Bronchial epithelial cell (primary cell): ENCODE measurements around the gene TTLL11. TPM values are rescaled to one million over a fixed set of nuclear protein-coding genes. Genes with fewer than 3 reads are reported as not detected.

Experiments
- DNase-seq: peaks from one replicate; pipeline ENCODE4 v3.0.0-alpha.2; 2010; ENCODE audit warnings: low read depth
- FAIRE-seq: peaks from 2 replicates; lab custom pipeline; 2011; peaks lifted over from hg19 to GRCh38; lab: Jason Lieb, UNC
- H3K27me3 ChIP-seq: 2 replicates; pipeline ENCODE4 v1.5.1; 2011; ENCODE audit warnings: low read length; ENCODE audit not compliant: control insufficient read depth, insufficient read depth
- H3K36me3 ChIP-seq: 2 replicates; pipeline ENCODE4 v1.5.1; 2011; ENCODE audit warnings: low read length; ENCODE audit not compliant: control insufficient read depth, insufficient read depth
- H3K4me3 ChIP-seq: 2 replicates; pipeline ENCODE4 v1.5.1; 2011; ENCODE audit warnings: mild to moderate bottlenecking, low read depth, low read length, control low read depth
- total RNA-seq: library from RNA; depleted of rRNA; stranded (reverse); fragments of >200 nt; gene quantifications from 2 replicates; pipeline ENCODE4 v1.2.1, GENCODE V29; 2014
- TF ChIP-seq, protein P1 (sequence below): IDR thresholded peaks from 2 replicates; pipeline ENCODE4 v1.5.1; 2011; ENCODE audit warnings: mild to moderate bottlenecking, moderate library complexity, low read length, control low read depth, inconsistent platforms; ENCODE audit not compliant: insufficient read depth, severe bottlenecking

The TTLL11 gene
- total RNA-seq, 1 donor from 2014 or later = 1.8 TPM

DNA sequence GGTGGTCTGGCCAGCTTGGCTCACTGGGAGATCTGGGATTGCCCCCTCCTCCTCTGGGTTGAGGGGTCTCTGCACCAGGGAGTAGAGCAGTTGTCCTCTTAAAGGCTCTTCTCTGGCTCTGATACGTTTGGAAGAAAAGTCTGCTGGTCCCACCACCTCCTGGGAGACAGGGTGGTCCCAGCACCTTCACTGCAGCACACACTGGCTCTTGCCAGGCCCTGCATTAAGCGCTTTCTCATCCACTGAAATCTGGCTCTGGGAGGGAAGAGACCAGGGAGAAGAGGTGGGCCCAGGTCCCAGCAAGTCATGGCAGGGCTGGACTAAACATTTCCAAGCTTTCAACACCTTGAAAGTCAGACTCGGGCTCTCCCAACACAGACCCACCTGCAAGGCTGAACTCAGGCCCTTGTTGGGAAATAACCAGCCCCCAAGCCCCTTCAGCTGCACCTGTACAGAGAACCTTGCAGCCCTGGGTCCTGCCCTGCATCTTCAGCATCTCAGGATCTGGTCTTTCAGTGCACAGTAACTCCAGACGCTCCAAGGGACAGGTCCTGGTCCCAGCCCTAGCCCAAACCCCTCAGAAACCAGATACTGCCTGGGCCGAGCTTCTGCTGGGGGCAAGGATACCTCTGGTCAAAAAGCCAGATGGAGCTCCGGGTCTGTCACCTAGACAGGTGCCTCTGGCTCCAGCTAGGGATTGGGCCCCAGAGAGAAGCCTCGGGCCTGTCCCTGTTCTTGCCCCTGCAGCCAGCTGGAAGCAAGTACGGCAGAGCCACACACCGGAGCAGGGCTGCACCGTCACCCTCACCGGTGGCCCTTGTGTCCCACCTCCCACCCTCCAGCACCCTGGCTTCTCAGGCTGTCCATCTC lies 307.2 kb downstream of the TTLL11 start:
- TF ChIP-seq, protein P1, sequence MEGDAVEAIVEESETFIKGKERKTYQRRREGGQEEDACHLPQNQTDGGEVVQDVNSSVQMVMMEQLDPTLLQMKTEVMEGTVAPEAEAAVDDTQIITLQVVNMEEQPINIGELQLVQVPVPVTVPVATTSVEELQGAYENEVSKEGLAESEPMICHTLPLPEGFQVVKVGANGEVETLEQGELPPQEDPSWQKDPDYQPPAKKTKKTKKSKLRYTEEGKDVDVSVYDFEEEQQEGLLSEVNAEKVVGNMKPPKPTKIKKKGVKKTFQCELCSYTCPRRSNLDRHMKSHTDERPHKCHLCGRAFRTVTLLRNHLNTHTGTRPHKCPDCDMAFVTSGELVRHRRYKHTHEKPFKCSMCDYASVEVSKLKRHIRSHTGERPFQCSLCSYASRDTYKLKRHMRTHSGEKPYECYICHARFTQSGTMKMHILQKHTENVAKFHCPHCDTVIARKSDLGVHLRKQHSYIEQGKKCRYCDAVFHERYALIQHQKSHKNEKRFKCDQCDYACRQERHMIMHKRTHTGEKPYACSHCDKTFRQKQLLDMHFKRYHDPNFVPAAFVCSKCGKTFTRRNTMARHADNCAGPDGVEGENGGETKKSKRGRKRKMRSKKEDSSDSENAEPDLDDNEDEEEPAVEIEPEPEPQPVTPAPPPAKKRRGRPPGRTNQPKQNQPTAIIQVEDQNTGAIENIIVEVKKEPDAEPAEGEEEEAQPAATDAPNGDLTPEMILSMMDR = no peak
- Histone ChIP-seq H3K27me3 (no peaks in the 10 kb centered on the region), H3K4me3 (no peak overlapping the region), H3K36me3 (peaks cover 24% of the 10 kb centered on the region)
- DNase-seq = no peak
- FAIRE-seq = no peak

DNA sequence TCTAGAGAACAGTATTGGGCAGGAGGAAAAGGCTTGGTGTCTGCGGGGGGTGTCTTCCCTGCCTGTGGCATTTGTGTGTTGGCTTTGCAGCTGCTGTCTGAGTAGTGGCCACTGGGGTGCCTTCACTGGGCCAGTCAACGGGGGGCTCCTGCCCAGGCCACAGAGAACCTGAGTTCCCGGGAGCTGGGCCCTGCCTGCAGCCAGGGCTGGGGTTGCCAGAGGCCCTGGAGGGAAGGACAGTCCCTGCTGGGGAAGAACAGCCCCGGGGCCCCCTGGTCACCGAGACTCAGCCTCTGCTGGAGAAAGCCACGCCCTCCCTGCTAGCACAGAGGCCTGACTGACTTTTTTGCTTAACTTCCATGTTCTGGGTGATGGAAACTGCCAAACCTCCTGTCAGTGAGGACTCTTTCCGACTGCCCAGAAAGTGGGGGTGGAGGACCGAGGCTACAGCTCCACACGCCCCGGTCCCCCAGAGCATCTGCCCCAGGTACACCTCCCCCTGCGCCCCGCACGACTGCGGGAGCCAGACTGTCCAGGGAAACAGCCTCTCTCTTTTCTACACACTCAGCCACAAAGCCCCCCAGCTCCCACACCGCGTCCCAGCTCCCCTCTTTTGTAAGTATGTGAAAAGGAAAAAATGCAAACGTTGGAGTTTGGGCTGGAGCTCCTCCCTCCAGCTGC lies 308.2 kb downstream of the TTLL11 start:
- Histone ChIP-seq H3K27me3 (no peaks in the 10 kb centered on the region), H3K36me3 (peaks cover 27% of the 10 kb centered on the region), H3K4me3 (no peak overlapping the region)
- TF ChIP-seq, protein P1 = no peak
- DNase-seq (no peak), FAIRE-seq (no peak)

DNA sequence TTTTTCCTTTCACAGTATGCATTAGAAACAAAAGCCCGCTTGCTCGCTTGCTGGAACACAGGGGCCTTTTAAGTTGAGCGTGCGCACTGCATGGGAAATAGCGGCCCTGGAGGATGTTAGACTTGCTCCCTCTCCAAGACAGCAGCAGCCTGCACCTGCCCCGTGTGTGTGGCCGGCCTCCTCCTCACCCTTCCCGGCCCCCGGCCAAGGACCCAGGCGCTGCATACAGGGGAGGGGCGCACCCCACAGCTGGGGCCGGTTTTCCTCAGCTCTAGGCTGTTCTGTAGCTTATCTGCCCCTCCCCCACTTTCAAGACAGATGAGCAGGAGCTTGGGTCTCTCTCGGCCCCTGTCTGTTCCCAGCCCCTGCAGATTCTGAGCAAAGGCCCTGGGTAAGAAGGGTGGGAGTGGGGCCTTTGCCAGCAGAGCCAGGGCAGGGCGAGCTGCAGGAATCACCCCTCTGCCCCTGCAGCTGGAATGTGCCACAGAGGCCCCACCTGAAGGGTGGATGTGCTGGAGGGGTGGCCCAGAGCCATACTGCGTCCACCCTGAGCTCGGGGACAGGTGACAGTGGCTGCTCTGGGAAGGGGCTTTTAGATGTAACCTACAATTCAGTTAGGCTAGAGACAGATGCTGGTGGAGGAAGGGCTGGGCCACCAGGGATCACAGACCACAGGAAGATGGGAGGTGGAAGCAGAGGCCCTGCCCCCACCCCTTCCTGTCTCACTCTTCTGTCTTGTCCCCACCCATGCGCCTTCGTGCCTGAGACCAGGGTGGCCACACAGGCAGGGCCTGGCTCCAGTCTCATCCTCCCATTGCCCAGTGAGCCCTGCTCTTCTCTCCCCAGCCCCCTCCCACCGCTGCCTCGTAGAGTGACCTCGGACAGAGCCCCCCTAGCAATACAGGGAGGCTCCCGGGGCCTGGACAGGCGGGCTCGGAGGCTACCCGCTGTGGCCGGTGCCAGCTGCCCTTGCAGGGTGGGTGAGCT lies 309.3 kb downstream of the TTLL11 start:
- TF ChIP-seq, protein P1 = no peak
- Histone ChIP-seq H3K27me3 (no peaks in the 10 kb centered on the region), H3K4me3 (no peak overlapping the region), H3K36me3 (peaks cover 30% of the 10 kb centered on the region)
- DNase-seq (no peak), FAIRE-seq (no peak)

DNA sequence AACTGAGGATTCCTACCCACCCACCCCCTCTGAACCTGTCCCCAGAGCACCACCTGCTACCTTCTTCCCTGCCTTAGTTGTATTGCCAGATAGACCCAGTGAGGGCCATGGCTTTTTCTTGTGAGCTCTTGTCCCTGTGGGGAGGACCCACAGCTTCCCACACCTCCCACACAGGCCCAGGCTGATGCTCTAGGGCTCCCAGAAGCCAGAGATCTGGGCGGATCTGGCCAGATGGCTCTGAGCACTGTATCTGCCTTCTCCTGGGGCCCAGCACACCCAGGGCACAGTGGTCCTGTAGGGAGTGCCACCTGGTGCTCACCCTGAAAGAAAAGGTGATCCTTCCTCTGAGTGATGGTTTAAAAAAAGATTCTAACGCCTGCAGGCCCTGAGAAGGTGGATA lies 310.0 kb downstream of the TTLL11 start:
- no peak for FAIRE-seq
- TF ChIP-seq, protein P1 = no peak

DNA sequence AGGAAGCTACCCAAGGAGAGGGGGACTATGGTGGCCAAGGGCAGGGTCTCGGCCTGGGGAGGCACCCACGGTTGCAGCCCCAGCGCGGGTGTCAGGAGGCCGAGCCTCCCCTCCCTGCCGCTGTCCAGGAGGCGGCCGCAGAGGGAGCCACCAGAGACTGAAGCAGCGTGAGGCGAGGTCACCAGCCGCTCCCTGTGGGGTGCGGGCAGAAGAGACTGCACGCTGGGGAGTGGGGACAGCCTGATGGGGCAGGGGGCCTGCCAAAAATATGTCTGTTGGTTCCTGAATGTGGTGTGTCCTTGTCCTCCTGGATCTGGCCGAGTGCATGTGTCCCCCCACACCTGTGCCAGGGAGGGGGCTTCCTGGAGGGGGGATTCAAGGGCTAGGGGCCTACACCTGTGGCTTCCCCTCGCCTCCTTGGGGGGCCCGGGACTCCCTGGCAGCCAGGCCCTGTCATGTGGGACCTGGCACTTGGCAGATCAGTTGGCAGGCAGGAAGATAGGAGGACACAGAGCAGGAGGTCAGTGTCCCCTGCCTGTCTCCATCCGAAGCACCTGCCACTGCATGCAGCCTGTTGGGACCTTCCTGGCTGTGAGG lies 310.5 kb downstream of the TTLL11 start:
- H3K27me3 ChIP-seq = no peaks in the 10 kb centered on the region
- FAIRE-seq = no peak
- H3K4me3 ChIP-seq = no peak overlapping the region
- peaks cover 33% of the 10 kb centered on the region for H3K36me3 ChIP-seq
- TF ChIP-seq, protein P1 = no peak
- no peak for DNase-seq

More for the DNA sequence above, 310.0 kb downstream of the TTLL11 start:
- Histone ChIP-seq H3K4me3 (no peak overlapping the region), H3K36me3 (peaks cover 30% of the 10 kb centered on the region), H3K27me3 (no peaks in the 10 kb centered on the region)
- DNase-seq = no peak
